SH-SY5Y (cell line): Measurements from ENCODE around the gene OBSCN.

Source experiments
- GATA2 ChIP-seq: IDR thresholded peaks from 2 replicates; pipeline ENCODE4 v1.6.1; 2011; ENCODE audit warnings: mild to moderate bottlenecking, low read depth, low read length
- GATA3 ChIP-seq: IDR thresholded peaks from 2 replicates; pipeline ENCODE4 v1.6.1; 2011; ENCODE audit warnings: low read depth, mild to moderate bottlenecking, low read length, moderate library complexity

GRCh38 chr1:228299901-228300300, 92.1 kb downstream of the OBSCN start:
- TF ChIP-seq GATA2 (no peak), GATA3 (no peak)
